ENCODE results near the gene MAPK11. TPM values are rescaled to one million over a fixed set of nuclear protein-coding genes. Genes with fewer than 3 reads are reported as not detected.

Gene MAPK11
- total RNA-seq, 1 experiment from 2014 or later = 5.5 TPM

DNA sequence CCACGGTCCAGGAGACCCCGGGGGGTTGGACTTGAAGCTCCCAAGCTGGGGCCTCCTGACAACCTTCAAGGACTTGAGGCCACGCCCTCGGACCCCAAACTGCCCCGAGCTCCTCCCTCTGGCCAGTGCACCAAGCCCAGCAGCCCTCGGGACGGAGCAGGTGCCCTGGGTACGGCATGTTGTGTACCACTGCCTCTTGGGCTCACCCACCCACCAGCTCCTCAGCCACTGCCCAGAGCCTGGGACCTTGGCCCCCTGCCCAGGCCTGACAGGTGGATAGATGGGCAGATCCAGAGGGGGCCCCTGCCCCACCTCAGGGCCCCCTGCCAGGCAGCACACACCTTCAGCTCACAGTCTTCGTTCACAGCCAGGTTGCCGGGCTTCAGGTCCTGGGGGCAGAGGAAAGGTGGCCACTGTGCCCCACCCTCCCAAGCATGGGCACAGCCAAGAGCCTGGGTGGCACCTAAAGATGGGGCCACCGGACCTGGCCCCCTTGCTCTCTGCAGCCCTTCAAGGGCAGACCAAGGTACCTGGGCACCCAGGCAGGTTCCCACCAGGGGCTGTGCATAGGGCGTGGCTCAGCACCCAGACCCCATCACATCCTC is 13.8 kb downstream of the MAPK11 start:
- no peak overlapping the region for H3K27ac ChIP-seq
- H3K79me2 ChIP-seq (ENCODE audit: low read depth) = peaks cover 23% of the 10 kb centered on the region
- TF ChIP-seq EZH2 (IDR thresholded peaks at IDR 0.05; ENCODE audit: low read depth) = no peak
- no peak for TF ChIP-seq CTCF (conservative IDR thresholded peaks at IDR 0.05)
- no peak overlapping the region for H2AFZ ChIP-seq
- H3K27me3 ChIP-seq (ENCODE audit: insufficient read depth, low read depth) = no peaks in the 10 kb centered on the region
- peaks cover 11% of the 10 kb centered on the region; the same call in 1 of the 2 replicates for H3K4me1 ChIP-seq (replicated peaks; ENCODE audit: insufficient read depth)
- H3K9me3 ChIP-seq (ENCODE audit: insufficient read depth, low read depth) = no peaks in the 10 kb centered on the region
- intact Hi-C loops (cut with micrococcal nuclease; ENCODE audit: unreplicated experiment) = no loop called here
- no peak overlapping the region for H3K4me3 ChIP-seq
- no TSS peak for BruUV-seq (replicated peaks)
- POLR2A ChIA-PET (ENCODE audit: unreplicated experiment) = no interaction called here
- CTCF ChIA-PET = no interaction called here
- H3F3A ChIP-seq (ENCODE audit: insufficient read depth, low read depth) = peaks cover 40% of the 10 kb centered on the region; the same call in 1 of the 2 replicates
- no peak for DNase-seq
- no peaks in the 10 kb centered on the region for H3K9me2 ChIP-seq (ENCODE audit: insufficient read depth)
- H3K4me2 ChIP-seq = no peak overlapping the region
- 0 out of 2 replicates have a peak, but pooled peaks cover 3% of the 10 kb centered on the region for H3K36me3 ChIP-seq (ENCODE audit: low read depth)
- H4K20me1 ChIP-seq (ENCODE audit: insufficient read depth) = peaks cover 18% of the 10 kb centered on the region

DNA sequence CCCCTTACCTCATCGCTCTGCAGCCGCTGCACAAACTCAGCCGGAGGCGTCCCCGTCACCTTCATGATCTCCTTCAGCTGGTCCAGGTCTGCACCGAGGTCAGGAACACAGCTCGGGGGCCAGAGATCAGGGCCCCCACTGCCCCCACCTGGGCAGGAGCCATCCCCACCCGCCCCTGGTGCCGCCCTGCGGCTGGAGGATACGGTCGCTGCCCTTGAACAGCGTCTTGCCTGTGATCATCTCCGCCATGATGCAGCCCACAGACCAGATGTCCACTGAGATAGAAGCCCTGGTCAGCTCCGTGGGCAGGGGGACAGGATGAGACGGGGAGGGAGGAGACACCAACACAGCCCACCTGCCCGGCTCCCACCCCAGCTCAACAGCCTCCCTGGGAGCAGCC is 14.6 kb downstream of the MAPK11 start:
- H3K4me3 ChIP-seq = no peak overlapping the region
- peaks cover 11% of the 10 kb centered on the region; the same call in 1 of the 2 replicates for H3K4me1 ChIP-seq (replicated peaks; ENCODE audit: insufficient read depth)
- no peak overlapping the region for H3K4me2 ChIP-seq
- no peaks in the 10 kb centered on the region for H3K9me3 ChIP-seq (ENCODE audit: insufficient read depth, low read depth)
- H3K9me2 ChIP-seq (ENCODE audit: insufficient read depth) = no peaks in the 10 kb centered on the region
- H3K27me3 ChIP-seq (ENCODE audit: insufficient read depth, low read depth) = no peaks in the 10 kb centered on the region
- H3K27ac ChIP-seq = no peak overlapping the region
- H4K20me1 ChIP-seq (ENCODE audit: insufficient read depth) = peaks cover 19% of the 10 kb centered on the region
- CTCF ChIA-PET = no interaction called here
- no peak for DNase-seq
- POLR2A ChIA-PET (ENCODE audit: unreplicated experiment) = no interaction called here
- intact Hi-C loops (cut with micrococcal nuclease; ENCODE audit: unreplicated experiment) = no loop called here
- TF ChIP-seq CTCF (conservative IDR thresholded peaks at IDR 0.05) (no peak), EZH2 (IDR thresholded peaks at IDR 0.05; ENCODE audit: low read depth) (no peak)
- H3F3A ChIP-seq (ENCODE audit: insufficient read depth, low read depth) = peaks cover 44% of the 10 kb centered on the region; the same call in 1 of the 2 replicates
- BruUV-seq (replicated peaks) = no TSS peak
- H2AFZ ChIP-seq = no peak overlapping the region
- peaks cover 23% of the 10 kb centered on the region for H3K79me2 ChIP-seq (ENCODE audit: low read depth)
- H3K36me3 ChIP-seq (ENCODE audit: low read depth) = 0 out of 2 replicates have a peak, but pooled peaks cover 3% of the 10 kb centered on the region

DNA sequence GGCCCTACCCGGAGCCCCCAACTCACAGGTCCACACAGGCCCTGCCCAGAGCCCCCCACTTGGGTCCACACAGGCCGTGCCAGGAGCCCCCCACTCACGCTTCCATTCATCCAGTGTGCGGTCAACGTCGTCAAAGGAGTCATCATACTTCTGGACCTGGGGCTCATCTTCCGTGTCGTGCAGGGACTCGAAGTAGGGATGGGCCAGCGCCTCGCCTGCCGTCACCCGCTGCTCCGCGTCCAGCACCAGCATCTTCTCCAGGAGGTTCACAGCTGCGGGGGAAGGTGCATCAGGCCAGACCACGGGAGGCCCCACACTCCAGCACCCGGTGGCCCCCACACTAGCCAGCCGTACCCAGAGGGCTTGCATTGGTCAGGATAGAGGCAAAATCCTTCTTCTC is 15.1 kb downstream of the MAPK11 start:
- no peaks in the 10 kb centered on the region for H3K9me3 ChIP-seq (ENCODE audit: insufficient read depth, low read depth)
- DNase-seq = no peak
- TF ChIP-seq EZH2 (IDR thresholded peaks at IDR 0.05; ENCODE audit: low read depth) (no peak), CTCF (conservative IDR thresholded peaks at IDR 0.05) (no peak)
- H3K4me2 ChIP-seq = no peak overlapping the region
- H3K79me2 ChIP-seq (ENCODE audit: low read depth) = peaks cover 21% of the 10 kb centered on the region
- intact Hi-C loops (cut with micrococcal nuclease; ENCODE audit: unreplicated experiment) = no loop called here
- H3K27me3 ChIP-seq (ENCODE audit: insufficient read depth, low read depth) = no peaks in the 10 kb centered on the region
- no peak overlapping the region for H3K27ac ChIP-seq
- 0 out of 2 replicates have a peak, but pooled peaks cover 3% of the 10 kb centered on the region for H3K36me3 ChIP-seq (ENCODE audit: low read depth)
- H2AFZ ChIP-seq = no peak overlapping the region
- POLR2A ChIA-PET (ENCODE audit: unreplicated experiment) = no interaction called here
- H3K4me3 ChIP-seq = no peak overlapping the region
- H3K9me2 ChIP-seq (ENCODE audit: insufficient read depth) = no peaks in the 10 kb centered on the region
- no TSS peak for BruUV-seq (replicated peaks)
- H4K20me1 ChIP-seq (ENCODE audit: insufficient read depth) = peaks cover 19% of the 10 kb centered on the region
- CTCF ChIA-PET = no interaction called here
- peaks cover 44% of the 10 kb centered on the region; the same call in 1 of the 2 replicates for H3F3A ChIP-seq (ENCODE audit: insufficient read depth, low read depth)
- H3K4me1 ChIP-seq (replicated peaks; ENCODE audit: insufficient read depth) = peaks cover 10% of the 10 kb centered on the region

Measured in PC-9 (cell line).